ENCODE results near the gene NDFIP1. TPM values are rescaled to one million over a fixed set of nuclear protein-coding genes. Genes with fewer than 3 reads are reported as not detected.

The NDFIP1 gene
- total and polyA plus RNA-seq, 10 of the 15 experiments (the other 5 are each of a cell fraction or from before 2014, with no cell fraction given), result 0.08 to 2.7 (median 0.92) TPM

DNA sequence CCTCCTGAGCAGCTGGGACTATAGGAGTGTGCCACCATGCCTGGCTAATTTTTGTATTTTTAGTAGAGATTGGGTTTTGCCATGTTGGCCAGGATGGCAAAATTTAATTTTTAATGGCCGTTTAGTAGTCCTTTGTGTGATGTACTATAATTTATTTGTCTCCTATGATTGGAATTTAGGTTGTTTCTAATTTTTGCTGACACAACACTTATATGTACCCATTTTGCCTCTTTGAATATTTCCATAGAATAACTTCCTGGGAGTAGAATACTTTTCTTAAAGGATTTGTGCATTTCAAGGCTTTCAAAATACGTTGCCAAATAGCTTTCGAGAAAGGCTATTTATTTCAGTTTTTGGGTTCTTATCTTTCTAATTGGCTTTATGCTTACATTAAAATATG lies 22.8 kb downstream of the NDFIP1 start:
- Histone ChIP-seq H3K4me1 (ENCODE audit: control insufficient read depth, insufficient read depth, low read length) (no peaks in the 10 kb centered on the region), H3K79me2 (ENCODE audit: control insufficient read depth, insufficient read depth, low read length) (no peaks in the 10 kb centered on the region), H2AFZ (ENCODE audit: control insufficient read depth, low read depth, low read length) (no peak overlapping the region), H3K27me3 (replicated peaks in 1 of 2; ENCODE audit: control insufficient read depth in 2 of 2, insufficient read depth in 2 of 2, low read length in 1 of 2) (peaks cover 0 to 3% of the 10 kb centered on the region in 2 experiments; a peak in 1 of 4 replicates), H3K9me3 (replicated peaks; ENCODE audit: control insufficient read depth, insufficient read depth, low read length) (no peaks in the 10 kb centered on the region), H3K9ac (ENCODE audit: control insufficient read depth, insufficient read depth, low read length) (no peak overlapping the region), H4K20me1 (ENCODE audit: control insufficient read depth, insufficient read depth) (no peaks in the 10 kb centered on the region; the same call in 1 of the 2 replicates), H3K36me3 (ENCODE audit: control insufficient read depth in 2 of 2, insufficient read depth in 2 of 2, low read length in 1 of 2) (no peaks in the 10 kb centered on the region), H3K4me3 (no peak overlapping the region), H3K4me2 (ENCODE audit: control insufficient read depth, insufficient read depth) (no peak overlapping the region), H3K27ac (ENCODE audit: control insufficient read depth, insufficient read depth) (no peak overlapping the region)
- intact Hi-C loops (cut with micrococcal nuclease; ENCODE audit: unreplicated experiment), result no loop called here
- in situ Hi-C loops (cut with MboI), result loop anchor here (10.0 kb wide), 1 partner anchor 457 kb away; no protein-coding TSS in a partner anchor
- 47% methylated on average over 3 of the region's 3 CpGs for WGBS (ENCODE audit: insufficient coverage, insufficient replicate concordance, low lambda C conversion rate, missing lambda C conversion rate)
- ChIA-PET POLR2A (no interaction called here), CTCF (interaction anchor here (0.6 to 1.9 kb wide), 2 partner anchors 21 to 268 kb away, joined by 3 to 5 read pairs; no protein-coding TSS in a partner anchor), RAD21 (ENCODE audit: unreplicated experiment) (no interaction called here), SMC1A (ENCODE audit: uncharacterized antibody, unreplicated experiment) (no interaction called here)
- TF ChIP-seq PAX5 (IDR thresholded peaks at IDR 0.05; ENCODE audit: borderline replicate concordance, low read depth, low read length), result no peak
- TF ChIP-seq, protein P1, sequence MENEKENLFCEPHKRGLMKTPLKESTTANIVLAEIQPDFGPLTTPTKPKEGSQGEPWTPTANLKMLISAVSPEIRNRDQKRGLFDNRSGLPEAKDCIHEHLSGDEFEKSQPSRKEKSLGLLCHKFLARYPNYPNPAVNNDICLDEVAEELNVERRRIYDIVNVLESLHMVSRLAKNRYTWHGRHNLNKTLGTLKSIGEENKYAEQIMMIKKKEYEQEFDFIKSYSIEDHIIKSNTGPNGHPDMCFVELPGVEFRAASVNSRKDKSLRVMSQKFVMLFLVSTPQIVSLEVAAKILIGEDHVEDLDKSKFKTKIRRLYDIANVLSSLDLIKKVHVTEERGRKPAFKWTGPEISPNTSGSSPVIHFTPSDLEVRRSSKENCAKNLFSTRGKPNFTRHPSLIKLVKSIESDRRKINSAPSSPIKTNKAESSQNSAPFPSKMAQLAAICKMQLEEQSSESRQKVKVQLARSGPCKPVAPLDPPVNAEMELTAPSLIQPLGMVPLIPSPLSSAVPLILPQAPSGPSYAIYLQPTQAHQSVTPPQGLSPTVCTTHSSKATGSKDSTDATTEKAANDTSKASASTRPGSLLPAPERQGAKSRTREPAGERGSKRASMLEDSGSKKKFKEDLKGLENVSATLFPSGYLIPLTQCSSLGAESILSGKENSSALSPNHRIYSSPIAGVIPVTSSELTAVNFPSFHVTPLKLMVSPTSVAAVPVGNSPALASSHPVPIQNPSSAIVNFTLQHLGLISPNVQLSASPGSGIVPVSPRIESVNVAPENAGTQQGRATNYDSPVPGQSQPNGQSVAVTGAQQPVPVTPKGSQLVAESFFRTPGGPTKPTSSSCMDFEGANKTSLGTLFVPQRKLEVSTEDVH (IDR thresholded peaks at IDR 0.05; ENCODE audit: low read depth, partially characterized antibody), result no peak
- TF ChIP-seq TARDBP (IDR thresholded peaks at IDR 0.05; ENCODE audit: borderline replicate concordance), result no peak
- TF ChIP-seq ZBED1 (IDR thresholded peaks at IDR 0.05; ENCODE audit: borderline replicate concordance), result no peak
- DNase-seq (ENCODE audit: low read depth, low spot score) (no peak), ATAC-seq (no peak), FAIRE-seq (no peak)
- BruUV-seq (replicated peaks), result no TSS peak

DNA sequence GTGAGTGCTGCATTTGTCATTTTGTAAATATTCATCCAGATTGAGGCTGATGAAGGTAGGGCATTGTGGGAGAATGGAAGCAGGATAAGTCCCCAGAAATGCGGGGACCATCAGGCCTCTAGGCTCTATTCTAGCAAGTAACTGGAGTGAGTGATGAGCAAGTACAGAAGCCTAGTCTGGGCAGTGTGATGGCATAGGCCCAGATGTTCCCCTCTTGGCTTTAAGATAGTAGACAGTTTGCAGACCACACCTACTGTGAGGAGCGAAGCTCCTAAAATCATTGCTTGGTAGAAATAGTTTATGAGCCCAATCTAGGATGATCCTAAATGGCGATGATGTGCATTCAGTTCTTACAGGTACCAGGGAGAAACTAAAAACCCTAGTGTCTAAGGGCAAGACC lies 24.3 kb downstream of the NDFIP1 start:
- Histone ChIP-seq H3K27ac (ENCODE audit: control insufficient read depth, insufficient read depth) (no peak overlapping the region), H3K4me3 (no peak overlapping the region), H3K27me3 (replicated peaks in 1 of 2; ENCODE audit: control insufficient read depth in 2 of 2, insufficient read depth in 2 of 2, low read length in 1 of 2) (peaks cover 0 to 3% of the 10 kb centered on the region in 2 experiments; a peak in 1 of 4 replicates), H3K4me1 (ENCODE audit: control insufficient read depth, insufficient read depth, low read length) (no peaks in the 10 kb centered on the region), H3K79me2 (ENCODE audit: control insufficient read depth, insufficient read depth, low read length) (no peaks in the 10 kb centered on the region), H3K36me3 (ENCODE audit: control insufficient read depth in 2 of 2, insufficient read depth in 2 of 2, low read length in 1 of 2) (no peaks in the 10 kb centered on the region), H3K9me3 (replicated peaks; ENCODE audit: control insufficient read depth, insufficient read depth, low read length) (no peaks in the 10 kb centered on the region), H4K20me1 (ENCODE audit: control insufficient read depth, insufficient read depth) (no peaks in the 10 kb centered on the region; the same call in 1 of the 2 replicates), H2AFZ (ENCODE audit: control insufficient read depth, low read depth, low read length) (no peak overlapping the region), H3K9ac (ENCODE audit: control insufficient read depth, insufficient read depth, low read length) (no peak overlapping the region), H3K4me2 (ENCODE audit: control insufficient read depth, insufficient read depth) (no peak overlapping the region)
- RAD21 ChIA-PET (ENCODE audit: unreplicated experiment), result no interaction called here
- SMC1A ChIA-PET (ENCODE audit: uncharacterized antibody, unreplicated experiment), result no interaction called here
- CTCF ChIA-PET, result interaction anchor here (0.7 to 1.9 kb wide), 2 partner anchors 10 to 121 kb away, joined by 3 to 7 read pairs; no protein-coding TSS in a partner anchor
- DNase-seq (ENCODE audit: low read depth, low spot score) (no peak), FAIRE-seq (no peak), ATAC-seq (no peak)
- POLR2A ChIA-PET, result no interaction called here
- 52% methylated on average over 3 of the region's 3 CpGs for WGBS (ENCODE audit: insufficient coverage, insufficient replicate concordance, low lambda C conversion rate, missing lambda C conversion rate)
- intact Hi-C loops (cut with micrococcal nuclease; ENCODE audit: unreplicated experiment), result no loop called here
- BruUV-seq (replicated peaks), result no TSS peak
- in situ Hi-C loops (cut with MboI), result loop anchor here (10.0 kb wide), 1 partner anchor 458 kb away; no protein-coding TSS in a partner anchor
- TF ChIP-seq, protein P2, sequence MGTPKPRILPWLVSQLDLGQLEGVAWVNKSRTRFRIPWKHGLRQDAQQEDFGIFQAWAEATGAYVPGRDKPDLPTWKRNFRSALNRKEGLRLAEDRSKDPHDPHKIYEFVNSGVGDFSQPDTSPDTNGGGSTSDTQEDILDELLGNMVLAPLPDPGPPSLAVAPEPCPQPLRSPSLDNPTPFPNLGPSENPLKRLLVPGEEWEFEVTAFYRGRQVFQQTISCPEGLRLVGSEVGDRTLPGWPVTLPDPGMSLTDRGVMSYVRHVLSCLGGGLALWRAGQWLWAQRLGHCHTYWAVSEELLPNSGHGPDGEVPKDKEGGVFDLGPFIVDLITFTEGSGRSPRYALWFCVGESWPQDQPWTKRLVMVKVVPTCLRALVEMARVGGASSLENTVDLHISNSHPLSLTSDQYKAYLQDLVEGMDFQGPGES (IDR thresholded peaks at IDR 0.05), result no peak
- TF ChIP-seq CEBPB (IDR thresholded peaks at IDR 0.05; ENCODE audit: borderline replicate concordance in 1 of 2, low read depth in 2 of 2, low read length in 2 of 2) (no peak), NR2C1 (IDR thresholded peaks at IDR 0.05) (no peak), CBFB (IDR thresholded peaks at IDR 0.05; ENCODE audit: low read depth) (no peak), PAX5 (IDR thresholded peaks at IDR 0.05; ENCODE audit: borderline replicate concordance, low read depth, low read length) (no peak)
- TF ChIP-seq, protein P3, sequence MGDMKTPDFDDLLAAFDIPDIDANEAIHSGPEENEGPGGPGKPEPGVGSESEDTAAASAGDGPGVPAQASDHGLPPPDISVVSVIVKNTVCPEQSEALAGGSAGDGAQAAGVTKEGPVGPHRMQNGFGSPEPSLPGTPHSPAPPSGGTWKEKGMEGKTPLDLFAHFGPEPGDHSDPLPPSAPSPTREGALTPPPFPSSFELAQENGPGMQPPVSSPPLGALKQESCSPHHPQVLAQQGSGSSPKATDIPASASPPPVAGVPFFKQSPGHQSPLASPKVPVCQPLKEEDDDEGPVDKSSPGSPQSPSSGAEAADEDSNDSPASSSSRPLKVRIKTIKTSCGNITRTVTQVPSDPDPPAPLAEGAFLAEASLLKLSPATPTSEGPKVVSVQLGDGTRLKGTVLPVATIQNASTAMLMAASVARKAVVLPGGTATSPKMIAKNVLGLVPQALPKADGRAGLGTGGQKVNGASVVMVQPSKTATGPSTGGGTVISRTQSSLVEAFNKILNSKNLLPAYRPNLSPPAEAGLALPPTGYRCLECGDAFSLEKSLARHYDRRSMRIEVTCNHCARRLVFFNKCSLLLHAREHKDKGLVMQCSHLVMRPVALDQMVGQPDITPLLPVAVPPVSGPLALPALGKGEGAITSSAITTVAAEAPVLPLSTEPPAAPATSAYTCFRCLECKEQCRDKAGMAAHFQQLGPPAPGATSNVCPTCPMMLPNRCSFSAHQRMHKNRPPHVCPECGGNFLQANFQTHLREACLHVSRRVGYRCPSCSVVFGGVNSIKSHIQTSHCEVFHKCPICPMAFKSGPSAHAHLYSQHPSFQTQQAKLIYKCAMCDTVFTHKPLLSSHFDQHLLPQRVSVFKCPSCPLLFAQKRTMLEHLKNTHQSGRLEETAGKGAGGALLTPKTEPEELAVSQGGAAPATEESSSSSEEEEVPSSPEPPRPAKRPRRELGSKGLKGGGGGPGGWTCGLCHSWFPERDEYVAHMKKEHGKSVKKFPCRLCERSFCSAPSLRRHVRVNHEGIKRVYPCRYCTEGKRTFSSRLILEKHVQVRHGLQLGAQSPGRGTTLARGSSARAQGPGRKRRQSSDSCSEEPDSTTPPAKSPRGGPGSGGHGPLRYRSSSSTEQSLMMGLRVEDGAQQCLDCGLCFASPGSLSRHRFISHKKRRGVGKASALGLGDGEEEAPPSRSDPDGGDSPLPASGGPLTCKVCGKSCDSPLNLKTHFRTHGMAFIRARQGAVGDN (IDR thresholded peaks at IDR 0.05), result no peak

Measured in GM12878 (cell line).